Activated CD8-positive, alpha-beta memory T cell treated with anti-CD3 and anti-CD28 coated beads for 36 hours (primary cell): Measurements from ENCODE around the gene RERE. TPM values are rescaled to one million over a fixed set of nuclear protein-coding genes. Genes with fewer than 3 reads are reported as not detected.

Experiments
- CTCF ChIA-PET: fragments of 350-600 bp; sonication (Branson Sonifier 250); formaldehyde crosslinking; loops from one replicate; lab custom pipeline; 2021; ENCODE audit warnings: antibody characterized with exemption; lab: Charles Lee
- POLR2A ChIA-PET: fragments of 350-600 bp; sonication (Branson Sonifier 250); formaldehyde crosslinking; loops from one replicate; lab custom pipeline; 2021; ENCODE audit warnings: antibody characterized with exemption; lab: Charles Lee
- total RNA-seq, 2 experiments: library from RNA; stranded (reverse); gene quantifications; one replicate each; pipeline ENCODE4 v1.2.3, GENCODE V29; 2021

RERE gene
- total RNA-seq, 2 experiments from 2014 or later: 32.9 to 33.6 TPM

DNA sequence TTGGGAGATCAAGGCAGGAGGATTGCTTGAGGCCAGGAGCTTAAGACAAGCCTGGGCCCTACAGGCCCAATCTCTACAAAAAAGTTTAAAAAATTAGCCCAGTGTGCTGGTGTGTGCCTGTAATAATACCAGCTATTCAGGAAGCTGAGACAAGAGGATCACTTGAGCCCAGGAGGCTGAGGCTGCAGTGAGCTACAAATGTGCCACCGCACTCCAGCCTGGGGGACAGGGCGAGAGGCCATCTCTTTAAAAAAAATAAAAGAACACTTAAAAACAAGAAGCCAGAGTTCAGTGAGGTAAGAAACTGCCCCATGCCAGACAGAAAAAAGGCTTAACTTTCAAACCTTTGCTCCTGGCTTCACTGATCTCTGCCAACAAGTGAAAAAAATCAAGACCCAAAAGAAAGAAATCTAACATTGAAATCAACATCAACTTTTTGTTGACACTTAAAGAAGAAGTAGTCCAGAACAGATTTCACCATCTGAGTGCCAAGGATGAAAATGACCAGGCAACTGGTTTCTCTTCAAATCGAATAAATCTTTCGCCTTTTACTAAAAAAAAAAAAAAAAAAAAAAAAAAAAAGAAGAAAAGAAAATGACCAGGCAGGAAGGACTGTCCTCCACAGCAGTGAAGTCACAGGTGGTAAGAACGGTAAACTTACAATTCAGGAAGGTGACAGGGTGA, 448.3 kb downstream of the RERE start:
- ChIA-PET CTCF (no interaction called here), POLR2A (no interaction called here)

GRCh38 chr1:8367571-8368194, 449.8 kb downstream of the RERE start:
- POLR2A ChIA-PET: no interaction called here
- CTCF ChIA-PET: no interaction called here

- CTCF ChIA-PET: no interaction called here
- POLR2A ChIA-PET: no interaction called here
Measured at GRCh38 chr1:8365661-8366362, 451.6 kb downstream of the RERE start.

GRCh38 chr1:8364528-8365442, 452.7 kb downstream of the RERE start:
- CTCF ChIA-PET: no interaction called here
- POLR2A ChIA-PET: no interaction called here

DNA sequence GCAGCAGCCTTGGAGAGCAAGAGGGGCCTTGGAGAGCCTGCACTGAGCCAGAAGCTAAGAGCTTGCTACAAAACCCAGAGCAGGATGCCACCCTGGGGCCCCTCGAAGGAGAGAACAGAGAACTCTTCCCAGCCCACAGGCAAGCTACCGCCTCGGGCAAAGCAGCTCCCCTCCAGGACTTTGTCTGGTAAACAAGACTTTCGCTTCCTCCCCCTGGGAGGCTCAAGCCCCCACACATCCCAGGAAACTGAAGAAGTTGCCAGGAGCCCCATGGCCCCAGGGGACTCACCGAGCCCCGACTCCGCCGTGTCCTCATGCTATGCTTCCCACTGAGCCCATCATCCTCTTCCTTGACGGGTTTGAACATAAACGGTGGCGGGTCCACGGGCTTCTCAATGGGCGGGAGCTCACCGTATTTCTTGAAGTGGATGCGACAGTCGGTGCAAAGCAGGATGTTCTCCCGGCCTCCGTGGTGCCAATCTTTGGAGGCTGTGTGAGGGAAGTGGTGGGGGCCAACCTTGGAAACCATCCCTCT, 453.6 kb downstream of the RERE start:
- POLR2A ChIA-PET: no interaction called here
- CTCF ChIA-PET: no interaction called here

GRCh38 chr1:8363186-8363766, 454.2 kb downstream of the RERE start:
- ChIA-PET POLR2A (no interaction called here), CTCF (no interaction called here)

- ChIA-PET CTCF (no interaction called here), POLR2A (no interaction called here)
Measured at GRCh38 chr1:8362701-8363101, 454.7 kb downstream of the RERE start.

- ChIA-PET POLR2A (no interaction called here), CTCF (no interaction called here)
Measured at GRCh38 chr1:8361198-8361849, 456.1 kb downstream of the RERE start.

- POLR2A ChIA-PET: no interaction called here
- CTCF ChIA-PET: interaction anchor here (0.5 kb wide), 1 partner anchor 477 kb away, joined by 4 read pairs; no protein-coding TSS in a partner anchor
Measured at GRCh38 chr1:8360493-8361197, 456.8 kb downstream of the RERE start.

DNA sequence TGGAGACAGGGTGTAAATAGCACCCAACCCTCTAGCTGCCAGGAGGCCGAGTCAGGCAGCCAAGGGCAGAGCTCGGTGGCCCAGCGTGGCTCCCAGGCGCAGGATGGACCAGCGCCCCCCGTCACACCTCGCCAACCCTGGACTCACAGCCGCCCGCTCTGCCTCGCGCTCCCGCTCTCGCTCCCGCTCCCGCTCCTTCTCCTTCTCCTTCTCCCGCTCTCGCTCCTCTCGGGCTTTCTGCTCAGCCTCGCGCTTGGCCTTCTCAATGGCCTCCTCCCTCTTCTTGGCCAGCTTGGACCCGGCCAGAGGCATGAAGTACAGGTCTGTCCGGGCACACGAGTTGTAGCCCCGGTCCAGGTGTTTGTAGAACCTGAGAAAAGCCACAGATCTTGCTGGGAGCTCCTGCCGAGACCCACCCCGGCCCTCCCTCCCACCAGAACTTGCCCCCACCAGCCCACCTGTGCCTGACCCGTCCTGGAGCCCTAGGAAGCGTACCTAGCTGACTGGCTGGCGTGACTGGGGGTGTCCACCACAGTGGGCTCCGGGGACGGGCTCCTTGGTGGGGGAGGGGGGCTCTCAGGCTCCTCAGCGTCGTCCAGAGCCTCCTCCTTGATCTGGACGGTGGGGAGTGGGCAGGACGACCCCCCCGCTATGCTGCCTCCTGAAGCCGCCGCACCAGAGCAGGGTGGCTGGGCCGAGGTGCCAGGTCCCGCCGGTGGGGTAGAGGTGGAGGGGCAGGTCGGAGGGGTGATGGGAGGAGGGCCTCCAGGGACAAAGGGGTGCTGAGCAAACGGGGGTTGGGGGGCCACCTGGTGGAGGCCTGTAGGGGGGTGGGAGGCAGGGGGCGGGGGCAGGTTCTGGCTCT, 457.6 kb downstream of the RERE start:
- CTCF ChIA-PET: interaction anchor here (0.5 to 1.0 kb wide), 2 partner anchors 345 to 476 kb away, joined by 3 to 4 read pairs; no protein-coding TSS in a partner anchor
- POLR2A ChIA-PET: no interaction called here

GRCh38 chr1:8358897-8359616, 458.4 kb downstream of the RERE start:
- POLR2A ChIA-PET: no interaction called here
- CTCF ChIA-PET: interaction anchor here (1.0 kb wide), 1 partner anchor 344 kb away, joined by 3 read pairs; no protein-coding TSS in a partner anchor

GRCh38 chr1:8358241-8358896, 459.1 kb downstream of the RERE start:
- CTCF ChIA-PET: no interaction called here
- POLR2A ChIA-PET: no interaction called here

DNA sequence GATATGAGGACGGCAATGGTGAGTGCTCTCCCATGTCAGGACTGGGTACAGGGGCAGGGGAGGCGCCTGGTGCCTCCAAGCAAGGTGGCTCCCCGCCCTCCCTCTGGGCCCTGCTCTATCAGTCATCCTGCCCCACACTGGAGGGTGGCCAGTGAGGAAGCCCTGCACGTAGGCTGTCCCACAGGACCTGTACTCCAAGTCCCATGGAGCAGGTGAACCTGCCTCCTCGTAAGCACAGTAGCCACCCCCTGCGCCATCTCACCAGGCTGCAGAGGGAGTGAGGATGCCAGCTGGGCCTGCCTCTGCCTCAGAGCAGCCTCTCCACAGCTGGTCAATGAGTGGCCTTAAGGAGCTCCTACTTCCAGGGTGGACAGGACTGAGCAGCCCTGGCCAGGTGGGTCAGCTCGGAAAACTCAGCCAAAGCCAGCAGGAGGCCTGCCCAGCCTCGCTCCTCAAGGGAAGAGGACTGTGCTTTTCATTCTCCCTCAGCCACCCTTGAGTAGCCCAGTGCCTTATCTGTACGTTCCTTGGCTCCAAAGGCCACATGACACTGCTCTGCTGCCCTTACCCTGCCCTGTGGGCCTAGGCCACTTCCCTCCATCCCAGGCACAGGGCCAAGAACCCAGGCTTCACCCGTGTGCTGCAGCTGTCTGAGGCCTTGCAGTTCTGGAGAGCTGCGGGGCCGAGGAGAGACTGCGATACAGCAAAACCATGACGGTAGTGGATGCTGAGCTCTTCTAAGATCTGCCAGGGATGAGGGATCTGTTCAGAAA, 459.9 kb downstream of the RERE start:
- CTCF ChIA-PET: no interaction called here

GRCh38 chr1:8356256-8357209, 460.9 kb downstream of the RERE start:
- ChIA-PET POLR2A (interaction anchor here (0.5 kb wide), 1 partner anchor 61 kb away, joined by 3 read pairs; no protein-coding TSS in a partner anchor), CTCF (no interaction called here)

More for the DNA sequence above, 459.9 kb downstream of the RERE start:
- POLR2A ChIA-PET: interaction anchor here (0.5 kb wide), 1 partner anchor 62 kb away, joined by 3 read pairs; no protein-coding TSS in a partner anchor
